GM23338 (cell line): ENCODE results near the gene DFFB.

Source experiments
- CREB1 ChIP-seq: fragments of 250-450 bp; sonication (Bioruptor Pico); IDR thresholded peaks from 2 replicates; pipeline ENCODE4 v1.5.0; 2020; ENCODE audit warnings: low read depth, mild to moderate bottlenecking, moderate library complexity
- EZH2 ChIP-seq: fragments of 200-600 bp; sonication (generic); IDR thresholded peaks from one replicate; pipeline ENCODE4 v1.8.0; 2017; ENCODE audit warnings: antibody characterized with exemption, mild to moderate bottlenecking, low read depth; ENCODE audit not compliant: unreplicated experiment
- EZH2phosphoT487 ChIP-seq: fragments of 200-600 bp; sonication (generic); IDR thresholded peaks from one replicate; pipeline ENCODE4 v1.8.1; 2018; ENCODE audit warnings: antibody characterized with exemption; ENCODE audit not compliant: unreplicated experiment
- JUNB ChIP-seq: IDR thresholded peaks from one replicate; pipeline ENCODE4 v1.6.1; 2016; ENCODE audit warnings: antibody characterized with exemption; ENCODE audit not compliant: unreplicated experiment
- NANOG ChIP-seq: IDR thresholded peaks from 2 replicates; pipeline ENCODE4 v1.6.1; 2016; ENCODE audit warnings: antibody characterized with exemption, borderline replicate concordance
- POLR2AphosphoS5 ChIP-seq: IDR thresholded peaks from 2 replicates; pipeline ENCODE4 v1.6.1; 2016; ENCODE audit warnings: antibody characterized with exemption, low read depth
- STAT1 ChIP-seq: IDR thresholded peaks from one replicate; pipeline ENCODE4 v1.6.1; 2016; ENCODE audit warnings: antibody characterized with exemption; ENCODE audit not compliant: unreplicated experiment
- ZNF114 ChIP-seq: fragments of 250-450 bp; sonication (Bioruptor Pico); IDR thresholded peaks from 2 replicates; pipeline ENCODE4 v1.5.0; 2020; ENCODE audit warnings: mild to moderate bottlenecking, moderate library complexity
- ZNF331 ChIP-seq: fragments of 250-450 bp; sonication (Bioruptor Pico); IDR thresholded peaks from 2 replicates; pipeline ENCODE4 v1.5.0; 2020; ENCODE audit warnings: low read depth, mild to moderate bottlenecking, moderate library complexity
- TF ChIP-seq, protein P1 (sequence below), 2 experiments: fragments of 200-600 bp in 1 of 2; sonication (generic) in 1 of 2; conservative IDR thresholded peaks; 2 replicates each; pipeline versions ENCODE4 v1.5.1 to v1.6.1; 2016 to 2017; ENCODE audit warnings: antibody characterized with exemption in 2 of 2, low read depth in 2 of 2, mild to moderate bottlenecking in 2 of 2, moderate library complexity in 1 of 2
- TF ChIP-seq, protein P2 (sequence below): IDR thresholded peaks from one replicate; pipeline ENCODE4 v1.6.1; 2018; ENCODE audit warnings: antibody characterized with exemption; ENCODE audit not compliant: unreplicated experiment
- TF ChIP-seq, protein P3 (sequence below): IDR thresholded peaks from 2 replicates; pipeline ENCODE4 v1.6.1; 2016; ENCODE audit warnings: antibody characterized with exemption

DNA sequence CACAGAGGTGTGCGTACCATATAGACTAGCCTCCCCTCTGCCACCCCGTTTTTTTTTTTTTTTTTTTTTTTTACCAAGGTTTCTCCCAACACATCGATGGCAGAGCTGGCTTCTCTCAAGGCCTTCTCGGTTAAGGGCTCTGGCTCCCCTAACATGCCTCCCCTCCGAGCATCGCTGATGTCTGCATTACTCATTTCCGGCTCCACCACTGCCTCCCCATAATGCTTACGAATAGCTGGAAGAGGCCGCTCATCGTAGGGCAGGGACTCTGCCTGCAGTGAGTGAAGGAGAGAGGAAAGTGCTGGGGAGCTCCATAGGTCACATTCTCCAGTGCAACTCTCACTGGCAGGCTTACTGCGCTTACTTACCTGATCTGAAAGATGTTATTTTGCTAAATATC, 20.9 kb upstream of the DFFB start:
- TF ChIP-seq EZH2, result no peak
- TF ChIP-seq, protein P1, sequence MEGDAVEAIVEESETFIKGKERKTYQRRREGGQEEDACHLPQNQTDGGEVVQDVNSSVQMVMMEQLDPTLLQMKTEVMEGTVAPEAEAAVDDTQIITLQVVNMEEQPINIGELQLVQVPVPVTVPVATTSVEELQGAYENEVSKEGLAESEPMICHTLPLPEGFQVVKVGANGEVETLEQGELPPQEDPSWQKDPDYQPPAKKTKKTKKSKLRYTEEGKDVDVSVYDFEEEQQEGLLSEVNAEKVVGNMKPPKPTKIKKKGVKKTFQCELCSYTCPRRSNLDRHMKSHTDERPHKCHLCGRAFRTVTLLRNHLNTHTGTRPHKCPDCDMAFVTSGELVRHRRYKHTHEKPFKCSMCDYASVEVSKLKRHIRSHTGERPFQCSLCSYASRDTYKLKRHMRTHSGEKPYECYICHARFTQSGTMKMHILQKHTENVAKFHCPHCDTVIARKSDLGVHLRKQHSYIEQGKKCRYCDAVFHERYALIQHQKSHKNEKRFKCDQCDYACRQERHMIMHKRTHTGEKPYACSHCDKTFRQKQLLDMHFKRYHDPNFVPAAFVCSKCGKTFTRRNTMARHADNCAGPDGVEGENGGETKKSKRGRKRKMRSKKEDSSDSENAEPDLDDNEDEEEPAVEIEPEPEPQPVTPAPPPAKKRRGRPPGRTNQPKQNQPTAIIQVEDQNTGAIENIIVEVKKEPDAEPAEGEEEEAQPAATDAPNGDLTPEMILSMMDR (conservative IDR thresholded peaks at IDR 0.05; ENCODE audit: low read depth in 2 of 2), result no peak
- TF ChIP-seq POLR2AphosphoS5, result no peak
- TF ChIP-seq, protein P2, sequence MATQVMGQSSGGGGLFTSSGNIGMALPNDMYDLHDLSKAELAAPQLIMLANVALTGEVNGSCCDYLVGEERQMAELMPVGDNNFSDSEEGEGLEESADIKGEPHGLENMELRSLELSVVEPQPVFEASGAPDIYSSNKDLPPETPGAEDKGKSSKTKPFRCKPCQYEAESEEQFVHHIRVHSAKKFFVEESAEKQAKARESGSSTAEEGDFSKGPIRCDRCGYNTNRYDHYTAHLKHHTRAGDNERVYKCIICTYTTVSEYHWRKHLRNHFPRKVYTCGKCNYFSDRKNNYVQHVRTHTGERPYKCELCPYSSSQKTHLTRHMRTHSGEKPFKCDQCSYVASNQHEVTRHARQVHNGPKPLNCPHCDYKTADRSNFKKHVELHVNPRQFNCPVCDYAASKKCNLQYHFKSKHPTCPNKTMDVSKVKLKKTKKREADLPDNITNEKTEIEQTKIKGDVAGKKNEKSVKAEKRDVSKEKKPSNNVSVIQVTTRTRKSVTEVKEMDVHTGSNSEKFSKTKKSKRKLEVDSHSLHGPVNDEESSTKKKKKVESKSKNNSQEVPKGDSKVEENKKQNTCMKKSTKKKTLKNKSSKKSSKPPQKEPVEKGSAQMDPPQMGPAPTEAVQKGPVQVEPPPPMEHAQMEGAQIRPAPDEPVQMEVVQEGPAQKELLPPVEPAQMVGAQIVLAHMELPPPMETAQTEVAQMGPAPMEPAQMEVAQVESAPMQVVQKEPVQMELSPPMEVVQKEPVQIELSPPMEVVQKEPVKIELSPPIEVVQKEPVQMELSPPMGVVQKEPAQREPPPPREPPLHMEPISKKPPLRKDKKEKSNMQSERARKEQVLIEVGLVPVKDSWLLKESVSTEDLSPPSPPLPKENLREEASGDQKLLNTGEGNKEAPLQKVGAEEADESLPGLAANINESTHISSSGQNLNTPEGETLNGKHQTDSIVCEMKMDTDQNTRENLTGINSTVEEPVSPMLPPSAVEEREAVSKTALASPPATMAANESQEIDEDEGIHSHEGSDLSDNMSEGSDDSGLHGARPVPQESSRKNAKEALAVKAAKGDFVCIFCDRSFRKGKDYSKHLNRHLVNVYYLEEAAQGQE, result no peak
- TF ChIP-seq EZH2phosphoT487, result no peak
- no peak for TF ChIP-seq JUNB
- no peak for TF ChIP-seq NANOG
- no peak for TF ChIP-seq ZNF331 (CRISPR knock-in tag)
- TF ChIP-seq, protein P3, sequence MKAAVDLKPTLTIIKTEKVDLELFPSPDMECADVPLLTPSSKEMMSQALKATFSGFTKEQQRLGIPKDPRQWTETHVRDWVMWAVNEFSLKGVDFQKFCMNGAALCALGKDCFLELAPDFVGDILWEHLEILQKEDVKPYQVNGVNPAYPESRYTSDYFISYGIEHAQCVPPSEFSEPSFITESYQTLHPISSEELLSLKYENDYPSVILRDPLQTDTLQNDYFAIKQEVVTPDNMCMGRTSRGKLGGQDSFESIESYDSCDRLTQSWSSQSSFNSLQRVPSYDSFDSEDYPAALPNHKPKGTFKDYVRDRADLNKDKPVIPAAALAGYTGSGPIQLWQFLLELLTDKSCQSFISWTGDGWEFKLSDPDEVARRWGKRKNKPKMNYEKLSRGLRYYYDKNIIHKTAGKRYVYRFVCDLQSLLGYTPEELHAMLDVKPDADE, result no peak
- no peak for TF ChIP-seq ZNF114
- TF ChIP-seq CREB1, result no peak
- TF ChIP-seq STAT1, result no peak
